ENCODE results near the gene ATOSB.
A peak's percentile ranks its signal among the peaks of the same experiment; 100 is the strongest.

ATOSB gene

DNA sequence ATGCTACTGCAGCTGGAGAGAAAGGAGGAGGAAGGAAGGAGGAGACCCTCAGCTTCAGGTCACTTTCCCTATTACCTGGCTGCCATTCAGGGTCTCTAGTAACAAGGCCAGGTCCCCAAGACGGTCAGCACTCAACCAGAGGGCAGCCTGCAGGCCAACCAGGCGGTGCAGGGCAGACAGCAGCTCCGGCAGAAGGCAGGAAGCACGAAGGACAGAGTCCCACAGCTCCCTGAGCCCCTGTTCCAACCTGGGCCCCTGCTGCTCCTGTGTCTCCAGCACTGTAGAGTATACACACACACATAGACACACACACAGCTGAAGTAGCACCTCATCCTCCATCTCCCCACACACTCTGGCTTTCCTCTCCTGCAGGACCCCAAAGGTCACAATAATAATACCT, 37.6 kb downstream of the ATOSB start:
- TF ChIP-seq, protein P1, sequence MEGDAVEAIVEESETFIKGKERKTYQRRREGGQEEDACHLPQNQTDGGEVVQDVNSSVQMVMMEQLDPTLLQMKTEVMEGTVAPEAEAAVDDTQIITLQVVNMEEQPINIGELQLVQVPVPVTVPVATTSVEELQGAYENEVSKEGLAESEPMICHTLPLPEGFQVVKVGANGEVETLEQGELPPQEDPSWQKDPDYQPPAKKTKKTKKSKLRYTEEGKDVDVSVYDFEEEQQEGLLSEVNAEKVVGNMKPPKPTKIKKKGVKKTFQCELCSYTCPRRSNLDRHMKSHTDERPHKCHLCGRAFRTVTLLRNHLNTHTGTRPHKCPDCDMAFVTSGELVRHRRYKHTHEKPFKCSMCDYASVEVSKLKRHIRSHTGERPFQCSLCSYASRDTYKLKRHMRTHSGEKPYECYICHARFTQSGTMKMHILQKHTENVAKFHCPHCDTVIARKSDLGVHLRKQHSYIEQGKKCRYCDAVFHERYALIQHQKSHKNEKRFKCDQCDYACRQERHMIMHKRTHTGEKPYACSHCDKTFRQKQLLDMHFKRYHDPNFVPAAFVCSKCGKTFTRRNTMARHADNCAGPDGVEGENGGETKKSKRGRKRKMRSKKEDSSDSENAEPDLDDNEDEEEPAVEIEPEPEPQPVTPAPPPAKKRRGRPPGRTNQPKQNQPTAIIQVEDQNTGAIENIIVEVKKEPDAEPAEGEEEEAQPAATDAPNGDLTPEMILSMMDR (IDR thresholded peaks at IDR 0.05): no peak
- Histone ChIP-seq H3K9me3 (no peaks in the 10 kb centered on the region), H3K36me3 (peaks cover 0 to 18% (median 0%) of the 10 kb centered on the region in 3 donors), H3K27me3 (no peaks in the 10 kb centered on the region), H3K4me1 (peaks cover 0 to 20% (median 13%) of the 10 kb centered on the region in 4 donors), H3K4me3 (no peak overlapping the region), H3K27ac (no peak overlapping the region)
- intact Hi-C loops (cut with DNase I; ENCODE audit: low total_unique reads): no loop called here
- no peak for DNase-seq

DNA sequence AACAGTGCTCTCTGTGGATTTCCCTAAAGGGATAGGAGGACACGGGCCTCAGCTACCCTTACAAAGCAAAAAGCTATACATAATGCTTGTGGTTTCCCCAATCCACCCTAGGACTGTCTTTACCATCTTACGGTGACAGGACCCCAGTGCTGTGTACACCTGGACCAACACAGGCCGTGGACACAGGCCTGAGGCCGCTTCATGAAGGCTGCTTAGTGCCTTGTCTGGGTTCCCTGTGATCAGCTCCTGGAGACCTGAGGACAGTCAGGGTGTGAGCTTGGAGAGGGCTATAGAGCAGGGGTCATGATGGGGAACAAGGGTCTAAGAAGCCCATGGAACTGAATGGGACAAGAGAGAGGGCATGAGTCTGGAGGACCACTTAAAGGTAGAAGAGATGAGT, 38.8 kb downstream of the ATOSB start:
- intact Hi-C loops (cut with DNase I; ENCODE audit: low total_unique reads): no loop called here
- Histone ChIP-seq H3K27me3 (no peaks in the 10 kb centered on the region), H3K4me3 (no peak overlapping the region), H3K9me3 (no peaks in the 10 kb centered on the region), H3K4me1 (peaks cover 0 to 23% (median 16%) of the 10 kb centered on the region in 4 donors), H3K36me3 (peaks cover 0 to 18% (median 0%) of the 10 kb centered on the region in 3 donors), H3K27ac (no peak overlapping the region)
- peak in 1 of 2 donors; percentile 27 for DNase-seq
- TF ChIP-seq, protein P1 (IDR thresholded peaks at IDR 0.05): no peak

DNA sequence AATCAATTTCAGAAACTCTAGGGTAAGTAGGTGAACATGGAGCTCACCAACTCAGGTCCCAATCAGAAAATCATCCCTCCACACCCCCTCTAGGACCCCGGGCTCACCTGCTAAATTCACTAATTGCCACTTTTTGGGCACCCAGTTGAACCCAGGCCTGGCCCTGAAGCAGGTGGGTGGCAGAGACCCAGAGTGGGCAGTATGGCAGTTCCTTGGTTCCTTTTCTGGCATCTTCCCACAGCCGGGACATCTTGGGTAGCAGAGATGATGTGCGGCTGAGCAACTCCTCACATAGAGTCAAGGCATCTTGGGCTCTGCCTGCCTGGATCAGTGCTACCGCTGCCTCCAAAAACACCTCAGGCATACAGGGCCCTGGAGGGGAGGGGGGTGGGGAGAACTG, 40.3 kb downstream of the ATOSB start:
- Histone ChIP-seq H3K36me3 (peaks cover 0 to 18% (median 0%) of the 10 kb centered on the region in 3 donors), H3K27me3 (no peaks in the 10 kb centered on the region), H3K4me3 (no peak overlapping the region), H3K4me1 (peaks cover 0 to 29% (median 24%) of the 10 kb centered on the region in 4 donors), H3K27ac (no peak overlapping the region), H3K9me3 (no peaks in the 10 kb centered on the region)
- peak in 1 of 2 donors; percentile 48 for DNase-seq
- TF ChIP-seq, protein P1 (IDR thresholded peaks at IDR 0.05): no peak
- intact Hi-C loops (cut with DNase I; ENCODE audit: low total_unique reads): no loop called here

DNA sequence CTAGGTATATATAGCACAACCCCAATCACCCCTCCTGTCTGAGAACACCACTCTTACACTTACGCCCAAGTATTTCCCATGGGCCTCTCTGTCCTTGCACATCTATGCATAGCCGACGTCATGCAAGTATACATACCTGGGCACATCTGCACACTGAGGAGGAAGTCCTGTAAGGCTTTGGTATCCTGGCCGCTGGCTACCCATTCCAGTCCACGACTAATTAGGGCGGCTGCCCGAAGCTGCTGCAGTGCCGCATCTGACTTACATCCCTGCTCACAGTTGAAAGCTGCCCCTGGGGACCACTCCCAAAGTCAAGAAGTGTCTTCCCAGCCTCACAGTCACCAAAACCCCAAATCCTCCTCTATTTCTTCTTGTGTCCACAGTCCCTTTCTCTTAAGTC, 40.9 kb downstream of the ATOSB start:
- intact Hi-C loops (cut with DNase I; ENCODE audit: low total_unique reads): no loop called here
- H3K27me3 ChIP-seq: no peaks in the 10 kb centered on the region
- peak in 1 of 2 donors; percentile 54 for DNase-seq
- TF ChIP-seq, protein P1 (IDR thresholded peaks at IDR 0.05): no peak
- H3K36me3 ChIP-seq: peaks cover 0 to 18% (median 0%) of the 10 kb centered on the region in 3 donors
- peaks cover 0 to 33% (median 29%) of the 10 kb centered on the region in 4 donors for H3K4me1 ChIP-seq
- no peaks in the 10 kb centered on the region for H3K9me3 ChIP-seq
- H3K27ac ChIP-seq: no peak overlapping the region
- no peak overlapping the region for H3K4me3 ChIP-seq

DNA sequence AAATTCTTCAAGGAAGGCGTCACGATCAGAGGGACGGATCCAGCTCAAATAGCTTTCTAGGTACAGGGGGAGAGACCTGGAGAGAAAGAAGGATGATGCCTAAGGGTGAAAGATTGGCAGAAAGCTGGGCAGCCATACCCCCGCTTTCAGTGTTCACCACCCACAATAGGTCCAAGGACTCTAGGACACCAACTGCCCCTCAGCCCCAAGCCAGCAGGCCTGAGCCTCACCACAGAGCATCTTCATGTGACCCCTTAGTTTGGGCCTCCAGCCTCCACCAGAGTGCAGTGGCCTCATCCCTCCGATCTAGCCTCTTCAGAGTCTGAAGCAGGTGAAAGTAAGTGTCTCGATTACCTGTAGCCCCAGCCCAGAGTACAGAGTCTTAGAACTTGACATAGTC, 41.5 kb downstream of the ATOSB start:
- intact Hi-C loops (cut with DNase I; ENCODE audit: low total_unique reads): no loop called here

More for the DNA sequence above, 41.5 kb downstream of the ATOSB start:
- Histone ChIP-seq H3K27me3 (no peaks in the 10 kb centered on the region), H3K4me1 (peaks cover 0 to 36% (median 32%) of the 10 kb centered on the region in 4 donors), H3K4me3 (no peak overlapping the region), H3K36me3 (peaks cover 0 to 18% (median 0%) of the 10 kb centered on the region in 3 donors), H3K27ac (no peak overlapping the region), H3K9me3 (no peaks in the 10 kb centered on the region)
- peak in 1 of 2 donors; percentile 46 for DNase-seq
- TF ChIP-seq, protein P1 (IDR thresholded peaks at IDR 0.05): no peak

Data from tibial artery (tissue), 4 donors.